Measurements from ENCODE around the gene ACOX1. TPM values are rescaled to one million over a fixed set of nuclear protein-coding genes. Genes with fewer than 3 reads are reported as not detected.

ACOX1 gene
- total and polyA plus RNA-seq, 2 donors (not counting 1 experiment from before 2014, with no cell fraction given) = 6.6 to 31.2 TPM

- Histone ChIP-seq H3K27me3 (replicated peaks in 1 of 4; ENCODE audit: control extremely low read depth in 1 of 4, control insufficient read depth in 3 of 4, insufficient read depth in 4 of 4, low read length in 3 of 4) (no peaks in the 10 kb centered on the region), H4K20me1 (ENCODE audit: control insufficient read depth, insufficient read depth, low read length, poor library complexity, severe bottlenecking) (no peaks in the 10 kb centered on the region), H3K79me2 (ENCODE audit: control insufficient read depth, insufficient read depth, low read length) (peaks cover 46% of the 10 kb centered on the region), H3K9ac (ENCODE audit: low read length) (no peak overlapping the region), H3K4me3 (ENCODE audit: control extremely low read depth in 1 of 5, extremely low read depth in 1 of 5, insufficient read depth in 1 of 5, low read depth in 2 of 5, low read length in 4 of 5) (no peak overlapping the region), H3K4me1 (ENCODE audit: control insufficient read depth in 2 of 2, insufficient read depth in 2 of 2, low read length in 2 of 2) (peaks cover 0 to 4% of the 10 kb centered on the region in 2 donors), H3K27ac (ENCODE audit: low read length in 2 of 2) (no peak overlapping the region), H3K9me3 (ENCODE audit: control extremely low read depth in 1 of 3, control insufficient read depth in 2 of 3, insufficient read depth in 1 of 3, low read length in 2 of 3) (no peaks in the 10 kb centered on the region), H3K36me3 (replicated peaks in 1 of 2; ENCODE audit: control extremely low read depth in 1 of 2, control insufficient read depth in 1 of 2, extremely low read depth in 1 of 2, insufficient read depth in 2 of 2, low read length in 1 of 2) (peaks cover 6 to 13% of the 10 kb centered on the region in 2 experiments), H3K4me2 (replicated peaks; ENCODE audit: low read depth, low read length, poor library complexity, severe bottlenecking) (no peak overlapping the region), H2AFZ (ENCODE audit: insufficient read depth, low read depth, low read length, poor library complexity, severe bottlenecking) (no peak overlapping the region)
- intact Hi-C loops (cut with micrococcal nuclease) = no loop called here
- no peak for ATAC-seq (ENCODE audit: low read depth)
- ChIA-PET POLR2A (interaction anchor here (0.6 kb wide), 1 partner anchor 13 kb away, joined by 14 read pairs; no protein-coding TSS in a partner anchor), CTCF (no interaction called here)
- Mint-ChIP-seq H3K27ac (no peak overlapping the region), H3K4me1 (peaks cover 3% of the 10 kb centered on the region), H3K4me3 (no peak overlapping the region), H3K27me3 (no peaks in the 10 kb centered on the region), H3K9me3 (ENCODE audit: insufficient read depth) (no peaks in the 10 kb centered on the region)
- no peak for TF ChIP-seq CTCF (IDR thresholded peaks at IDR 0.05)
- no peak for TF ChIP-seq EZH2 (IDR thresholded peaks at IDR 0.05; ENCODE audit: borderline replicate concordance, insufficient read depth, low read depth, low read length, poor library complexity, severe bottlenecking)
- 94% methylated on average over 3 of the region's 8 CpGs for WGBS (ENCODE audit: insufficient coverage)
- DNase-seq = no peak
Measured at GRCh38 chr17:75959051-75959838, 19.7 kb downstream of the ACOX1 start.

GRCh38 chr17:75950855-75951554 lies 28.0 kb downstream of the ACOX1 start:
- ATAC-seq (ENCODE audit: low read depth) (no peak), DNase-seq (no peak)
- Histone ChIP-seq H3K9me3 (ENCODE audit: control extremely low read depth in 1 of 3, control insufficient read depth in 2 of 3, insufficient read depth in 1 of 3, low read length in 2 of 3) (no peaks in the 10 kb centered on the region), H3K4me2 (replicated peaks; ENCODE audit: low read depth, low read length, poor library complexity, severe bottlenecking) (no peak overlapping the region), H2AFZ (ENCODE audit: insufficient read depth, low read depth, low read length, poor library complexity, severe bottlenecking) (no peak overlapping the region), H3K27me3 (replicated peaks in 1 of 4; ENCODE audit: control extremely low read depth in 1 of 4, control insufficient read depth in 3 of 4, insufficient read depth in 4 of 4, low read length in 3 of 4) (no peaks in the 10 kb centered on the region), H3K36me3 (replicated peaks in 1 of 2; ENCODE audit: control extremely low read depth in 1 of 2, control insufficient read depth in 1 of 2, extremely low read depth in 1 of 2, insufficient read depth in 2 of 2, low read length in 1 of 2) (peaks cover 4 to 66% of the 10 kb centered on the region in 2 experiments), H3K9ac (ENCODE audit: low read length) (no peak overlapping the region), H3K4me3 (ENCODE audit: control extremely low read depth in 1 of 5, extremely low read depth in 1 of 5, insufficient read depth in 1 of 5, low read depth in 2 of 5, low read length in 4 of 5) (no peak overlapping the region), H3K79me2 (ENCODE audit: control insufficient read depth, insufficient read depth, low read length) (no peaks in the 10 kb centered on the region), H3K4me1 (ENCODE audit: control insufficient read depth in 2 of 2, insufficient read depth in 2 of 2, low read length in 2 of 2) (no peaks in the 10 kb centered on the region), H3K27ac (ENCODE audit: low read length in 2 of 2) (no peak overlapping the region), H4K20me1 (ENCODE audit: control insufficient read depth, insufficient read depth, low read length, poor library complexity, severe bottlenecking) (no peaks in the 10 kb centered on the region)
- Mint-ChIP-seq H3K4me3 (no peak overlapping the region), H3K27ac (no peak overlapping the region), H3K4me1 (no peaks in the 10 kb centered on the region), H3K9me3 (ENCODE audit: insufficient read depth) (no peaks in the 10 kb centered on the region), H3K27me3 (no peaks in the 10 kb centered on the region)
- ChIA-PET POLR2A (no interaction called here), CTCF (no interaction called here)
- 48% methylated on average over 7 of the region's 8 CpGs for WGBS (ENCODE audit: insufficient coverage)
- intact Hi-C loops (cut with micrococcal nuclease) = no loop called here
- TF ChIP-seq EZH2 (IDR thresholded peaks at IDR 0.05; ENCODE audit: borderline replicate concordance, insufficient read depth, low read depth, low read length, poor library complexity, severe bottlenecking) = no peak
- no peak for TF ChIP-seq CTCF (IDR thresholded peaks at IDR 0.05)
